ENCODE measurements around the gene PRCD.

GRCh38 chr17:76493505-76494167 lies 46.2 kb upstream of the PRCD start:
- no peak for TF ChIP-seq CTCF (IDR thresholded peaks at IDR 0.05)
- no peak for TF ChIP-seq POLR2A (IDR thresholded peaks at IDR 0.05)

Data from right lobe of liver (tissue), 4 donors.